Fibroblast of gingiva (primary cell): ENCODE measurements around the gene FLNB.
"Not testable (repeated sequence)": the region's sequence is repeated elsewhere in the genome, so short reads cannot be mapped to it uniquely, and the experiment has no call there.

ENCODE experiments used
- DNase-seq: peaks from one replicate; pipeline ENCODE4 v3.0.0-alpha.2; 2011; ENCODE audit warnings: low read depth

Gene FLNB

DNA sequence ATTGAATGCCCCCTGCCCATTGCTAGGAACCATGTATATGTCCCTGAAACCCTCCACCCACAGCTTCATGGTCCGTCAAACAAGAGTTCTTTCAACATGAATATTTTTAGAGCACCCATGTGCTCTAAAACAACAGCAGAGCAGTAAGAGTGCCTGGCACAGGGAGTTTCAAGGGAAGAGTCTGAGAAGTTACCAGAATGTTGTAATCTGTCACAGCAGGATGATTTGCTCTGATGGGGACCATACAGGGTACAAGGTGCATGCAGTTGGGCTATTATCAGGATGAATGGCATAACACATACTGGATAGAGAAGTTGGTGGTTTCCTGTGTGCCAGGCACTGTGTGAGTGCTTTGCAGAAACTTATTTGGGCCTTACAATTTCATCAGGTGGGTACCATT is 27.8 kb upstream of the FLNB start:
- no peak for DNase-seq

DNA sequence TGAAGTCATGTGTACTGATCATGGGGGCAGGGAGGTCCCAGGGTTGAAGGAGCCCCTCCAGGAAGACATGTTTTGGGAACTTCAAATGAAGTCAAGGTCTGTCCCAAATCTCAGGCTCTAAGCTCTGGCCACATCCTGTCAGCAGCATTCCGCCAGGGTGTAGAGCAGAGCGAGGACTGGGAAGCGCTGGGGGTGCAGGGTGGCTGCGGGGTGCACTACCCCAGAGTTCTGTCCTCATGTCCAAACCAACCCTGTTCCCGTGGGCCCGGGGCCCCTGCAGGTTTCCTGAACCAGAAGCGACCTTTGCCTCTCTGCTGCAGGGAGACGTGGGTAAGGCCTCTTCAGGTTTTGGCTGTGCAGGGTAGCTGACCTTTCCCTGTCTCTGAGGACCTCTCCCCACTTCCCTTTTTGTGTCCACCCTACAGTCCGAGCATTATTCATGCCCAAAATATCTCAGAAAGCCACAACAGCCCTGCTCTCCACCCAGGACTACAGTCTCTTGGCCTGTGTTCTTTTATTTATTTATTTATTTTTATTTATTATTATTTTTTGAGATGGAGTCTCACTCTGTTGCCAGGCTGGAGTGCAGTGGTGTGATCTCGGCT is 26.6 kb upstream of the FLNB start:
- no peak for DNase-seq

DNA sequence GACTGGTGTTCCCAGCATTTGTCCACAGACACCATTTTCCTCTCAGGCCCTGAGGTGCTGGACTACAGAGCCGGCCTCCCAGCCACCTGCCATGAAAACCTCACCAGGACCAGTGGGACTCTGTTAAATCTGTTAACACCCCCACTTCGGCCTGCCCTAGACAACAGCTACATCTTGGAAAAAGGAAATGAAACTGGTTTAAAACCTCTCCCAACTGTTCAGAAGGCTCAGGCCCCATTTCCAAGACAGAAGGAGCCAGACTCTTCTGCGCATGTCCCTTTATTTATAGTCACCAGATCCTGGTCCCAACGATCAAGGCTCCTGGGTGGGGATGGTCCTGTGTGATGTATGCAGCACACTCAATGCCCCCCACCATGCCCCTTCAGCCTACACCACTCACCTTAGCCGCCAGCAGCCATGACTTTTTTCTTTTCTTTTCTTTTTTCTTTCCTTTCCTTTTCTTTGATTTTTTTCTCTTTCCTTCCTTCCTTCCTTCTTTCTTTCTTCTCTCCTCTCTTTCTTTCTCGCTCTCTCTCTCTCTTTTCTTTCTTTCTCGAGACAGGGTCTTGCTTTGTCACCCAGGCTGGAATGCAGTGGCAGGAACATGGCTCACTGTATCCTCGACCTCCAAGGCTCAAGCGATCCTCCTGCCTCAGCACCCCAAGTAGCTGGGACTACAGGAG is 25.5 kb upstream of the FLNB start:
- DNase-seq, result no peak

DNA sequence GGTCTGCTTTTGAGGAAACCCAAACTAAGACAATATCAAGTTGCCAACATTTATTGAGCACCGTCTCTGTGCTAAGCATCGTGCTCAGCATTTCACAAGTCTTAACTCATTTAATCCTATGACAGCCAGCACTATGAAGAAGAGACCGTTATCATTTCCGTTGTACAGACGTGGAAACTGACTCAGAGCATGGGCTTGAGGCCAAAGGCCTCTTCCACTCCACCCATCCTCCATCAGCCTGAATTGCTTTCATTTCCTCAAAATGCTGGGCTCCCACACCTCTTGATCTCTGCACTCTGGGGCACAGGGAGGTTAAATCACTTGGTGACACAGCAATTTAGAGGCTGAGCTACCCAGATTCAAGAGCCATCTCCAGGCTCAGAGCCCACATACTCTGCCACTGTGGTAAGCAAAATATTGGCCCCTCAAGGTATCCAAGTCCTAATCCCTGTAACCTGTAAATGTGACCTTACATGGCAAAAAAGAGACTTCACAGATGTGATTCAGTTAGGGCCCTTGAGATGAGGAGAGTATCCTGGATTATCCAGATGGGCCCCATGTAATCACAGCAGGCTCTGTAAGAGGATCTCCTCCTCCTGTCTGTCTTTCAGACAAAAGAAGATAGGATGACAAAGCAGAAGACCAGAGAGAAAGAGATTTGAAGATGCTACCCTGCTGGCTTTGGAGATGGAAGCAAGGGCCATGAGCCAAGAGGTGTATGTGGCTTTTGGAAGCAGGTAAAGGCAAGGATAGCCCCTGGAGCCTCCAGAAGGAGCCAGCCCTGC is 24.3 kb upstream of the FLNB start:
- DNase-seq, result peak; percentile 75

DNA sequence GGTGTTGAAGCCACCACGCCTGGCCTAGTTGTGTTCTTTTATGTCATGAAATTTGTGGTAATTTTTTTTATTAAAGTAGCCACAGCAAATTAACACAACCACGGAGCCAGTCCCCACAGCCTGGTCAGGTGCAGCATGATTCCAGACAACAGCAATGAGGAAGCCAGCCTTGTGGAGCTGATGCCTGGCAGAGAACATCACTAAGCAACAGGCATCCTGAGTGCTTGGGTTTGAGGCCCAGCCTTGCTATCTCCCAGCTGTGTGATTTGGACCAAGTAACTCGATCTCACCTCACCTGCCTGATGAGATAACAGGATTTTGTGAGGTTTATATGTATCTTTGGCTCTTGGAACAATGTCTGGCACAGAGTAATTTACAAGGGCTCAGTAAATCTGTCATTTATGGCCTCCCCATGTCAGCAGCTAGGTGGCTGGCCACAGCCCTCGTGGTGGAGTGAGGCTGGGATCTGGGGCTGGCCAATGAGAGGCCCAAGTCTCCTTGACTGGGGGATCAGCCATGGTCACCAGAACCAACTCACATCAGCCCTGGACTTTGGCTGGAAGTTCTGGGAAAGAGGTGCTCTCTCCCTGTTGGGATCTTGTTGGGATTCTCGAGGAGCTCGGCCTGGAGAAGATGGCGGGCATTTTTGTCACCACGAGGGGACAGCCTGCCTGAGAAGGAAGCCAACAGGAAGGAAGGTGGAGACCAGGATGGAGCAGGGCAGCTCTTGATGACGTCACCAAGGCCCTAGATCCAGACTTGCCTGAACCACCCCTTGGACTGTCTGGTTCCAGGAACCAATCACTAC is 22.8 kb upstream of the FLNB start:
- DNase-seq, result no peak

DNA sequence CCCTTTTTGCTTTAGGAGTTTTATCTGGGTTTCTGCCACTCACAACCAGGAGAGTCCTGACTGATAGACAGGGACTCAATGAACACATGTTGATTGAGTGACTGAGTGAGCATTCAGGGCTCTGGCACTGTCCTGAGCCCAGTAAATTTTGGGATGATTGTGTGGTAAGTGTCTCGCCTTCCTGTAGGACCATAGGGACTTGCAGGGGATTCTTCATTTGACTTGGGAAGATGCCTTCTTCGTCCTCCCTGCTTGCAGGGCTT is 22.3 kb upstream of the FLNB start:
- no peak for DNase-seq

DNA sequence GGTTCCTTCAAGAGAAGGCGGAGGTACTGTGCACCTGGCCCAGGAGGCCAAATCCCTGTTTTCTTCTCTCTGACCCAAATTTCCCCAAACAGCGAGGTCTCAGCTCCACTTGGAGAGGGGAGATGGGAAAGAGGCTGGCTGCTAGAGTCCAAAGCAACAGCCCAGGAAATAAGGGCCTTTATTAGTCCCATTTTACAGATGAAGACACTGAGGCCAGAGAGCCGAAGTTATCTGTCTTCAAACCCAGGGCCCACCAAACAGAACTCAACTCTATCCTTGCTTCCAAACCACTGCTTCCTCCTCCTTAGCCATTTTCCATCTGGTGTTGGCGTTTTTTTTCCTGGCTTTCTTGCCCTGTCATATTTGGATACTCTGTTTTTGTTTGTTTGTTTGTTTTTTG is 22.0 kb upstream of the FLNB start:
- no peak for DNase-seq

DNA sequence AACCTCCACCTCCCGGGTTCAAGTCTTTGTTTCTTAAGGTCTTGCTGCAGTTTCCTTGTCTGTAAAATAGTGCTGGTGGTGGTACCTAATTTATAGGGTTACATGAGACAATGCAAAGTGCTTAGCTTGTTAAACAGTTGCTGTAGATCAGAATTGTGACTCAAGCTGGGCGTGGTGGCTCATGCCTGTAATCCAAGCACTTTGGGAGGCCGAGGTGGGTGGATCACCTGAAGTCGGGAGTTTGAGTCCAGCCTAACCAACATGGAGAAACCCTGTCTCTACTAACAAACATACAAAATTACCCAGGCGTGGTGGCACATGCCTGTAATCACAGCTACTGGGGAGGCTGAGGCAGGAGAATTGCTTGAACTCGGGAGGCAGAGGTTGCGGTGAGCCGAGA is 19.0 kb upstream of the FLNB start:
- DNase-seq, result not testable (repeated sequence)

DNA sequence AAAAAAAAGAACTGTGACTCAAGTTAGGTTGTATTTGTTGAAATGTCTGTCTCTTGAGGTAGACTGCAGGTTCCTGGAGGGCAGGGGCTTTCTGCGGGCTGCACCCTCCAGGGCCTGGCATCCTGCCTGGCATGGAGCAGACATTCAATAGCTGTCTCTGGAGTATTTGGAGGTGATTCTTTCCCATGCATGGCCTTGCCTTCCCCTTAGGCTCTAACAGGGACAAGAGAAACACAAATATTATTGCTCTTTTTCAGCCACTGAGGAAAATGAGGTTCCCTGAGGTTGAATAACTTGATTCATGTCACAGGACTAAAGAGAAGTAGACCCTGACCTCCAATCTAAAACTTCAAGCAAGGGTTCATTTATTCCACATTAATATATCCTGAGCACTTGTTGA is 18.6 kb upstream of the FLNB start:
- DNase-seq, result no peak

DNA sequence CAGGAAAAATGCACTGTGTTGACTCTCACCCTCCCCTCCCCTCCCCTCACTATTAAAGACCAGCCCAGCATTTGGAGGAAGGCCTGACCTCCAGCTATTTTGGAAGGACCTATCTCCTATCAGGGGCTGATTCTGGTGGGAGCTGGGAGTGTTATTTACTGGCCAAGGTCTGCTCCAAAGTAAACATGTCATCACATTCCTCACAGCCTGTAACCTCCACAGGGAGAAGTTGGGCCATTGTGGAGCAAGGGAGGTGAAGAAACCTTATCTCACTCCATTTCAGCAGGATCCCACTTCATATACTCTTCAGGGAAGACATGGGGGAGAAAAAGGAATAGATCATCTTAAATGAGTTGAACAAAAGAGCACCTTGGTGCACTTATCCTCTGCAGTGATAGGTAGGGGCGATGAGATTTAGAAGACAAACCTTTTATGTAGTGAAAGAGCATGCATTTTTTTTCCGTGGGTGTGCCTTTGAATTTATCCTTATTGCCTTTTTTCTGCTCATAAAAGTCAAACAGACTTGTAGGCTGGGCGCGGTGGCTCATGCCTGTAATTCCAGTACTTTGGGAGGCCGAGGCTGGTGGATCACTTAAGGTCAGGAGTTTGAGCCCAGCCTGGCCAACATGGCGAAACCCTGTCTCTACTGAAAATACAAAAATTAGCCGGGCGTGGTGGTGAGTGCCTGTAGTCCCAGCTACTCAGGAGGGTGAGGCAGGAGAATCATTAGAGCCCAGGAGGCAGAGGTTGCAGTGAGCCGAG is 15.6 kb upstream of the FLNB start:
- no peak for DNase-seq

DNA sequence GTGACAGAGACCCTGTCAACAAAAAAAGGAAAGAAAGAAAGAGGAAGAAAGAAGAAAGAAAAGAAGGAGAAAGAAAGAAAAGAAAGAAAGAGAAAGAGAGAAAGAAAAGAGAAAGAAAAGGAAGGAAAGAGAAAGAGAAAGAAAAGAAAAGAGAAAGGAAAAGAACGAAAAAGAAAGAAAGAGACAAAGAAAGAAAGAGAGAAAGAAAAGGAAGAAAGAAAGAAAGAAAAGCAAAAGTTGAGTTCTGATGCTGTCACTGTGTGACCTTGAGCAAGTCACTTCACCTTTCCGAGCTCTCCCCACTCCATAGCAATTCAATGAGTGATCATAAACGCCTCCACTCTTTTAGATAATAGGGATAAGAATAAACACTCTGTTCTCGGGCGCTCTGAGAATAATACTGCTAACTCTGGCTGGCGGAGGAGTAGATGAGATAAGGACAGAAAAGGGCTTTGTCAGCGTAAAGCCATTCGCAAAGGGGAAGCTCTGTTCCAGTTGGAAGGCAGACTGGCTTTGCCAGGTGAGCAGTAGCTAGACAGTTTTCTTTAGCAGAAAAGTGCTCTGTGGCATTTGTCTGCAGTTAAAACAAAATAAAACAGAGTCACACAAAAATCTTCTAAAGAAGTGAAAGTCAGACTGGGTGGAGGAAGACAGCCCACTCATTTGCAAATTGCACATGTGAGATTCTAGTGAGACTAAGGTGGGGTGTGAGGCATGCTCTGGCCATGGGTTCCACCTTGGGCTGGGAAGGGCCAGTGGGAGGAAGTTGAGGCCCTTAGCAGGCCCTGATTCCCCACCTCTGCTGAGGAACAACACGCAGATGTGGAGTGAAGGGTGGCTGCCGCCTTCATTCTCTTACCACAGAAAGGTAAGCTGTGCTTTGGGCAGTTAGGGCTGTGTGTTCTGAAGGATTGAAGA is 9.6 kb upstream of the FLNB start:
- DNase-seq, result no peak

DNA sequence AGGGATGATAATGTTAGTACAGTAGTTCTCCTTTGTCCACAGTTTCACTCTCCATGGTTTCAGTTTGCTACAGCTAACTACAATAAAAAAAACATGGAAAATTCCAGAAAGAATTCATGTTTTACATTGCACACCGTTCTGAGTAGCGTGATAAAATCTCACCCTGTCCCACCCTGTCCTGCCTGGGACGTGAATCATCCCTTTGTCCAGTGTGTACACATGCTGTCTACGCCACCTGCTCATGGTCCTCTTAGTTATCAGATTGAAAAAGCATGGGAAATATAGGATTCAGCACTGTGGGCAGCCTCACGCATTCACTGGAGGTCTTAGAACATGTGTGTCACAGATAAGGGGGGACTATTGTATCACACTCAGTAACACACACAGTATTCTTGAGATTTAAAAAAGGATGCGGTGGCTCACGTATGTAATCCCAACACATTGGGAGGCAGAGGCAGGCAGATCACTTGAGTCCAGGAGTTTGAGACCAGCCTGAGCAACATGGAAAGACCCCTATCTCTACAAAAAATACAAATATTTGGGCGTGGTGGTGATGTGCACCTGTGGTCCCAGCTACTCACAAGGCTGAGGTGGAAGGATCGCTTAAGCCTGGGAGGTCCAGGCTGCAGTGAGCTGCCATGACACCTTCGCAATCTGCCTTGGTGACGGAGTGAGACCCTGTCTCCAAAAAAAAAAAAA is 8.7 kb upstream of the FLNB start:
- no peak for DNase-seq

DNA sequence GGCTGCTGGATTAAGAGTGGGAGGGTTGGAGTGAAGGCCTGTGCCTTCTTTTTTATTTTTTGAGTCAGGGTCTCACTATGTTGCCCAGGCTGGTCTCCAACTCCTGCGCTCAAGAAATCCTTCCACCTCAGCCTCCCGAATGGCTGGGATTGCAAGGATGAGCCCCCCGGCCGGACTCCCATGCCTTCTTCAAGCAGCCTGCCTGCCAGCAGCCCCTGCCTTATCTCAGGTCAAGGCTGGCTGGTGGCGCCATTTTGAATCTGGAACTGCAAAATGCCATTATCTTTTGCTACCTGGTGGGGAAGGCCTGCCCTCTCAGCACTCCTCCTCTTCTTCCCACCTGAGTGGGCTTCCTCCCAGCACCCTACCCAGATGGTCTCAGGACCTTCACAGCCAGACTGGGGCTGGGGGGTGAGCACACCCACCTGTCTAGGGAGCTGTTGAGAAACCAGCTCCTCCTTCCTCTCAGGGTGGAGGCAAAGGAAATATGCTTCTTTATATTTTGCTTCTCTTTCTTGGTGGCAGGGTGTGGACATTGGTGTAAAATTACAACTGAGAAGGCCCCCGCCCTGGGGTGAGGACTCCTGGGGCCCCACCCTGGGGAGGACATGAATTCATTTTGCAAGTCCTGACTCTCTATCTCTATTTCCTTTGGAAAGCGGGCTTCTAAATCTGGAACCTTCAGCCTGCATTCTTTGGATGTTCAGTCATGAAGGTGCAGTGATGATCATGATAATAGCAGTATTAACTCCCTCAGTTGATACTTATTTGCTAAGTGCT is 7.7 kb upstream of the FLNB start:
- DNase-seq, result no peak

DNA sequence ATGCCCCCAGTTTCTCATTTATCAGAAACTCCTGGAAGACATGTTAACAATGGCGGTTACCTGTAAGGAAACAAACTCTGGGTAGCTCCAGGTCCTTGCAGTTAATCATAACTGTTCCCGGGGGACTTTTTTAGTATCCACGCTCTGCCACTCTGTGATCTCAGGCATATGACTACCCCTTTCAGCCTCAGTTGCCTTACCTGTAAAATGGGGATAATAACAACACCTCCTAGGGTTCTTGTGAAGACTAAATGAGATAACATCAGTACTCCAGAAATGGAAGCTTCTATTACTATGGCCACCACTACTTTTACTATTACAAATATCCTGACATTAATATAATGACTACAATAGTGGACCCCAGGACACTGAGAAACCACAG is 7.1 kb upstream of the FLNB start:
- DNase-seq, result no peak

DNA sequence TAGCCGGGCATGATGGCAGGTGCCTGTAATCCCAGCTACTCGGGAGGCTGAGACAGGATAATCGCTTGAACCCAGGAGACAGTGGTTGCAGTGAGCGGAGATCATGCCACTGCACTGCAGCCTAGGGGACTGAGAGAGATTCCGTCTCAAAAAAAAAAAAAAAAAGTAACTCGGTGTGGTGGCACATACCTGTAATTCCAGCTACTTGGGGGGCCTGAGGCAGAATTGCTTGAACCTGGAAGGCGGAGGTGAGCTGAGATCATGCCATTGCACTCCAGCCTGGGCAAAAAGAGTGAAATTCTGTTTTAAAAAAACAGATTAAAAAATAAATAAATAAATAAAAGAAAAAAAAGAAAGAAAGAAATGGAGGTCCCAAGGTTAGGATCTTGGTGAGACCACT is 6.2 kb upstream of the FLNB start:
- no peak for DNase-seq

DNA sequence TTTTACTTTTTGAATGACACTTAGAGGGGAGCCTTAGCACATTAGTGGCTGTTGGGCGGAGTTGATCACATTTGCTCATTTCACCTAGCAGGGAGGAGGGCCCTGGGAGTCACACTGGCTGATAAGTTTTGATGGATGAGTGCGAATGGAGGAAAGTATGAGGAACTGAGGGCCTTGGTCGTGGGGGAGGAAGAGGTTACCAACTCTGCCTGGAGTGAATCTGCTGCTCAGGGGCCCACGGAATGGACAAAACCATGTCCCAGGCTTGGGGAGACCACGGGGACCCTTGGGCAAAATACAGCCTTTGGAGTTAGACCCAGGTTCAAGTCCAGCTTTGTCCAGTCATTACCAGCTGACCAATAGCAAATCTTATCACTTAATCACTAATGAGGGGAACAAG is 5.1 kb upstream of the FLNB start:
- DNase-seq, result no peak

DNA sequence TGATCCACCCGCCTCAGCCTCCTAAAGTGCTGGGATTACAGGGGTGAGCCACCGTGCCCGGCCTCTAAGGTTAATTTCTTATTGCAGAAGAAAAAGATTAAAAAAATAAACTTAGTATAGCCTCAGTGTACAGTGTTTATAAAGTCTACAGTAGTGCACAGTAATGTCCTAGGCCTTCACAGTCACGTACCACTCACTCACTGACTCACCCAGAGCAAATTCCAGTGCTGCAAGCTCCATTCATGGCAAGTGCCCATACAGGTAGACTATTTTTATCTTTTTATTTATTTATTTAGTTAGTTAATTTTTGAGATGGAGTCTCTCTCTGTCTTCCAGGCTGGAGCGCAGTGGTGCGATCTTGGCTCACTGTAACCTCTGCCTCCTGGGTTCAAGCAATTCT is 3.2 kb upstream of the FLNB start:
- no peak for DNase-seq

DNA sequence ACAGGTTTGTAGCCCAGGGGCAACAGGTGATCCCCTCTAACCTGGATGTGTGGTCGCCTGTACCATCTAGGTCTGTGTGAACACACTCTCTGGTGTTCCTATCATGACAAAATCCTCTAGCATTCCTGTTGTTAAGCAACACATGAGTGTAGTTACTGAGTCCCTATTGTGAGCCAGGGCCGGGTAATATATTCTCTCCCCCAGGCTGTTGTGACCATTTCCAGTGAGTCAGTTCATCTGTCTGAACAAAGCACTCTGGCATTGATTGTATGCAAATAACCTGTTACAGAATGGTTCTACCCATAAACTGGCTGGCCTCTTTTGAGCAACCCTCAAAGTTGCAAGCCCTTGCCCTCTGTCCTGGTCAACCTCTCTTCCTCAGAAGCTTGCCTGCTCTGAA is 2.6 kb upstream of the FLNB start:
- DNase-seq, result peak; percentile 84

DNA sequence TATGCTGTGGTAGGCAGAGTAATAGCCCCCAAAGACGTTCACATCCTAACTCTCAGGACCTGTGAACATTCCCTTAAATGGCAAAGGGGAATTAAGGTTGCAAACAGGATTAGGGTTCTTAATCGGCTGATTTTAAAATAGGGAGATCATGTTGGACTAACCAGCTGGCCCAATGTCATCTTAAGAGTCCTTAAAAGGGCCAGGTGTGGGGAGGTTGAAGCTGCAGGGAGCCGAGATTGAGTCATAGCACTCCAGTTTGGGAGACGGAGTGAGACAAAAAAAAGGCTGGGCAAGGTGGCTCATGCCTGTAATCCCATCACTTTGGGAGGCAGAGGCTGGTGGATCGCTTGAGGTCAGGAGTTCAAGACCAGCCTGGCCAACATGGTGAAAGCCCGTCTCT is 1.6 kb upstream of the FLNB start:
- no peak for DNase-seq
